C4-2B (cell line): ENCODE measurements around the gene CYP2W1.

ENCODE experiments used
- ZFX ChIP-seq: fragments of 450-650 bp; IDR thresholded peaks from 2 replicates; pipeline ENCODE4 v1.6.1; 2017
- TF ChIP-seq, protein P1 (sequence below): fragments of 450-650 bp; conservative IDR thresholded peaks from 2 replicates; pipeline ENCODE4 v1.5.1; 2017; ENCODE audit warnings: mild to moderate bottlenecking

DNA sequence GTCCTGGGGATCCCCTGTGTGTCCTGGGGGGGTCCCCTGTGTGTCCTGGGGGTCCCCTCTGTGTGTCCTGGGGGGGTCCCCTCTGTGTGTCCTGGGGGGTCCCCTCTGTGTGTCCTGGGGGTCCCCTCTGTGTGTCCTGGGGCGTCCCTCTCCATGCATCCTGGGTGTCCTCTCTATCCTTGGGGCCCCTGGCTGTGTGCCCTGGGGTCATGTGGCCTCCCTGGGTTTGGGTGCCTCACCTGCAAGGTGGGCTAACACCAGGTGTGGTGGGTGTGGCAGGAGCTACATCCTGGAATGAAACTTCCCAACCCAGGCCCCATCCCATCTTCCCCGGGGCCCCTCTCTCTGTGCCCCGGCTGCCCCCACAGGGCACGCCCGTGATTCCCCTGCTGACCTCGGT, 4.9 kb downstream of the CYP2W1 start:
- TF ChIP-seq, protein P1, sequence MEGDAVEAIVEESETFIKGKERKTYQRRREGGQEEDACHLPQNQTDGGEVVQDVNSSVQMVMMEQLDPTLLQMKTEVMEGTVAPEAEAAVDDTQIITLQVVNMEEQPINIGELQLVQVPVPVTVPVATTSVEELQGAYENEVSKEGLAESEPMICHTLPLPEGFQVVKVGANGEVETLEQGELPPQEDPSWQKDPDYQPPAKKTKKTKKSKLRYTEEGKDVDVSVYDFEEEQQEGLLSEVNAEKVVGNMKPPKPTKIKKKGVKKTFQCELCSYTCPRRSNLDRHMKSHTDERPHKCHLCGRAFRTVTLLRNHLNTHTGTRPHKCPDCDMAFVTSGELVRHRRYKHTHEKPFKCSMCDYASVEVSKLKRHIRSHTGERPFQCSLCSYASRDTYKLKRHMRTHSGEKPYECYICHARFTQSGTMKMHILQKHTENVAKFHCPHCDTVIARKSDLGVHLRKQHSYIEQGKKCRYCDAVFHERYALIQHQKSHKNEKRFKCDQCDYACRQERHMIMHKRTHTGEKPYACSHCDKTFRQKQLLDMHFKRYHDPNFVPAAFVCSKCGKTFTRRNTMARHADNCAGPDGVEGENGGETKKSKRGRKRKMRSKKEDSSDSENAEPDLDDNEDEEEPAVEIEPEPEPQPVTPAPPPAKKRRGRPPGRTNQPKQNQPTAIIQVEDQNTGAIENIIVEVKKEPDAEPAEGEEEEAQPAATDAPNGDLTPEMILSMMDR: no peak
- no peak for TF ChIP-seq ZFX
